IPS-18c (cell line): ENCODE measurements around the gene CPLX1.

Source experiments
- H3K4me3 ChIP-seq: 2 replicates; pipeline ENCODE4 v1.7.0; 2013; ENCODE audit warnings: low read depth, mild to moderate bottlenecking, low read length, moderate library complexity; ENCODE audit not compliant: insufficient read depth
- H3K9me3 ChIP-seq: one replicate; pipeline ENCODE4 v1.6.1; 2013; ENCODE audit warnings: mild to moderate bottlenecking, low read length, moderate library complexity; ENCODE audit not compliant: control insufficient read depth, insufficient read depth

CPLX1 gene

DNA sequence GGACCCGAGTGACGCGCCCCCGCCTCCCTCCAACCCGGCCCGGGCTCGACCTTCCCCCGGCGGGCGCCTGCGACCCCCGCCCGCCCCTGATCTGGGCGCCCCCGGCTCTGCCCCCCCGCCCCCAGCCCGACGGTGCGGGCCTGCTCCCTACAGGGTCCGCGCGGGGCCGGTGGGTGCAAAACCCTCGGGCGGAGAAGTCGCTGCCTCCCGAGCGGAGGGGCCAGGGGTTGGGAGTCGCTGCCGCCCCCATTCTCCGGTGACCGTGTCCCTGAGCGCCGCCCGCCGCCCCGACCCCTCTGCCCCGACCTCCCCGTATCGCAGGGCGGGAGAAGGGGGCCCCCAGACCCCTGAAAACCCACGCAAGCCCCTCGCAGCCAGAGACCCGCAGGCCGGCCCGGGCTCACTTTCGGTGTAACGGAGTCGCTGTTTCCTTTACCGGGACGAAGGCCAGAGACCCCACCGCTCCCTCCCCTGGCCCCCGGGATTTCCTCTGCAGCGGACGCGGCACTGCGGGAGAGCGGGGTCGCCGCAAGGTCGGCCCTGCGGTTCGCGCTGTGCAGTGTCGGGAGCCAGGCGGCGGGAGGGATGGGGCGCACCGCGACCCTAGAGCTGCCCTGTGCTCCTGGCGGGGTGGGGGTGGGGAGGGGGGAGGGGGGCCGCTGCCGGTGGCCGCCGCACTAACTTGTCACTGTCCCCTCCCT, 729 bp upstream of the CPLX1 start:
- H3K9me3 ChIP-seq = no peaks in the 10 kb centered on the region
- H3K4me3 ChIP-seq = peak overlapping the region; percentile 56

DNA sequence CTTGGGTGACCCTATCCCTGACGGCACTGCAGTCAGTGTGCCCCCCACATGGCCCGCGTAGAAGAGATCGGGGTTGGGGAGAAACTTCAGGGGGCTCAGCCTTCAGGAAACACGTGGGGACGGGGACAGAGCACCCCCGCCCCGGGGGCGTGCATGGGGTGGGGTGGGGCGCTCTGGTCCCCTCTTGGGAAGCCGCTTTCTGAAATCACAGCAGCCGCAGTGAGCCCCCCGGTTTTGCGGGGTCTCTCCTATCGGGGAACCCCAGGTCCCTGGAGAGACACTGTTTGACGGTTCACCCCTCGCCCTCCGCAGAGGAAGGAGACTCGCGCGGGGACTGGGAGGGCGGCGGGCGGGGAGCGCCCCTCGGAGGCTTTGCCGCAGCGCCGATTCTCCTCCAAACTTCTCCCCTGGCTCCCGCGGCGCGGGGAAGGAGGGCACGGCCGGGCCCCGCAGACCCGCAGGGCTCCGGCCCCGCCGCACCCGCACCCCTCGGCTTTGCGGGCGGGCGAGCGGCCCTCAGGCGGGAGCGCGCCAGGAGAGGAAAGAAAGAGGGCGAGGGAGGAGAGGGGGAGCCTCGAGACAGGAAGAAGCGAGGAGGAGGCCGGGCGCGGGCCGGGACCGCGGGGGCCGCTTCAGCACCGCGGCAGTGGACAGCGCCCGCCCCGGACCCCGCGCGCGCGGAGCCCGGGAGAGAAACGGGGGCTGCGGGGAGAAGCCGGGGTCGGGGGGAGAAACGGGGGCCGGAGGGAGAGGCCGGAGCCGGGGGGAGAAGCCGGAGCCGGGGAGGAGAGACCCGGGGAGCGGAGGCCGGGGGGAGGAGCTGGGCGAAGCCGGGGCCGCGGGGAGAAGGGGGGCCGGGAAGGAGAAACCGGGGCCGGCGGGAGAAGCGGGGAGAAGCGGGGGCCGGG, 612 bp downstream of the CPLX1 start:
- peak overlapping the region; percentile 24; the same call in 1 of the 2 replicates for H3K4me3 ChIP-seq
- H3K9me3 ChIP-seq = no peaks in the 10 kb centered on the region

GRCh38 chr4:824461-825062, 1.4 kb downstream of the CPLX1 start:
- H3K4me3 ChIP-seq = no peak overlapping the region; the same call in 1 of the 2 replicates
- no peaks in the 10 kb centered on the region for H3K9me3 ChIP-seq

DNA sequence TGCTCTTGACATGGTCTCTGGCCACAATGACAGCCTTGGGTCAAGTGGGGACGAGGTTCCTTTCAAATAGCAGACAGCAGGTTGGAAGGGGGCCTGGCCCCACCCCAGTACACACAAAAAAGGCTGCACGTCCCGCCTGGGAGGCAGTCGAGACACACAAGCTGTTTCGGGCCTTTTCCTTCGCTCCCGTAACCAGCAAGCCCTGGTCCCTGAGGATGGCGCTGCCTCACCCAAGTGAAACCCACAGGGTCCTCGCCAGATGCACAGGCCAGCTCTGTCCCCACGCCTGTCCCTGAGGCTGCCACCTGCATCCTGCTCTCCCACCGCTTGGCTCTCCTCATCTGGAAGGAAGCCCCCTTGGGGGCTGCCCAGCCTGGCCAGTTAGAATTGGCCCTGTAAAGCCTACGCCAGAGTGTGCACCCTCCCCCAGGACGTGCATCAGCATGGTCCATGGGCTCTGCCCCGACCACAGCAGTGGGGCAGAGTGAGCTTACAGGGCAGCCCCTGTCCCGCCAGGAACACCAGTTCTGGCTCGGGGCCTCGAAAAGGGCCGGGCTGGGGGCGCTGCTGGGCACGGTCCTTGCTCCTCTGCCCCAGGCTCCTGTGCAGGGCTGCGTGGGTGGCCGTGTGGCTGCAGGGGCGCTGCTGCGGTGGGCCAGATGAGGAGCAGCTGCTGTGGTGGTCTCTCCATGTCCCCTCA, 2.0 kb downstream of the CPLX1 start:
- no peaks in the 10 kb centered on the region for H3K9me3 ChIP-seq
- no peak overlapping the region for H3K4me3 ChIP-seq

GRCh38 chr4:823176-823760, 2.7 kb downstream of the CPLX1 start:
- Histone ChIP-seq H3K4me3 (no peak overlapping the region), H3K9me3 (no peaks in the 10 kb centered on the region)

DNA sequence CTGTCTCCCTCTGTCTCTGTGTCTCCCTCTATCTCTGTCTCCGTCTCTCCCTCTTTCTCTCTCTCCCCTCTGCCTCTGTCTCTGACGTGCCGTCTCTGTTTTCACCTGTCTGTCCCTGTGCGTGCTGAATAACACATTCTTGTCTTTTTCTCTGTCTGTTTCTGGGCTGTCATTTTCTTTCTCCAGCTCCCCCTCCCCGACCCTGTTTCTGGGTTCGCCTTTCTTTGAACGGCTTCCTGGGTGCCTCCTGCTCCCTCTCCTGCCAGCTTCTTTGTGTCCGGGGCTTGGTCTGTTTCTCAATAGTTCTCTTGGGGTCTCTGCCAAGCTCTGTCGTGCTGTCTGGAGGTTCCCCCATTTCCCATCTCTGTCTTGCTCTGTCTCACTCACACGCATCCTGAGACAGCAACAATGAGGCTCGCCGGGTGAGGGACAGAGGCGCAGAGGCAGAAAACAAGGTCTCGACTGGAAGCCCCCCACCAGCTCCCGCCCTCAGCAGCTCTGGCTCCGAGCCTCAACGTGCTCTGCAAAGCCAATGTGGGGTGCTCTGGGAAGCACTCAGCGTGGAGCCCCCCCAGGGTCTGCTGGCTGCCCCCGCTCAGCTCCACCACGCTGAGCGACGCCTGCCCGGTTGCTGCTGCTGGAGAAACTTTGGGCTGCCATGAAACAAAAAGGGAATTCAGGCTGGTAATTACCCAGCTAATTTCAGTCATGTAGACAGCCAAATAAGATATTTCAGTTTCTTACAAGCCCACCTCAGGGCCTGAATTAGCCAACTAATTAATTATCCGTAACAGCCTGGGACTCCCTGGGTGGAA, 3.4 kb downstream of the CPLX1 start:
- H3K4me3 ChIP-seq = no peak overlapping the region

DNA sequence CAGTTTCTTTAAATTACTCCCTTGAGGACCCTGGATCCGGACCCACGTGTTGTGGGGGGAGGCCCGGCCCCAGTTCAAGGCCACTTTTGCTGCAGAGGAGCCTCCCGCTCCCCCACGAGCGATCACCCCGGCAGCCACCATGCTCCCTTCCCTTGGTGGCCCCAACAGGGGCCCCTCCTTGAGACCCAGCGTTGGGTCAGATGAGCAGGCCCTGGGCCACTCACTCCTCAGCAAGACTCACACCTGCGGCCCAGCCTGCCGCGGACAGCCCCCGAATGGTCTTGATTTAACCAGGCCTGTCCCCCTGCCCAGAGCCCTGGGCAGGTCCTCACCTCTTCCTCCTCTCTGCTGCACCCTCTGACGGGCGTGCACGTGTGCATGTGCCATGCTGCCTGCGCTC, 4.3 kb downstream of the CPLX1 start:
- Histone ChIP-seq H3K9me3 (no peaks in the 10 kb centered on the region), H3K4me3 (no peak overlapping the region)

More for the DNA sequence above, 3.4 kb downstream of the CPLX1 start:
- H3K9me3 ChIP-seq = no peaks in the 10 kb centered on the region

DNA sequence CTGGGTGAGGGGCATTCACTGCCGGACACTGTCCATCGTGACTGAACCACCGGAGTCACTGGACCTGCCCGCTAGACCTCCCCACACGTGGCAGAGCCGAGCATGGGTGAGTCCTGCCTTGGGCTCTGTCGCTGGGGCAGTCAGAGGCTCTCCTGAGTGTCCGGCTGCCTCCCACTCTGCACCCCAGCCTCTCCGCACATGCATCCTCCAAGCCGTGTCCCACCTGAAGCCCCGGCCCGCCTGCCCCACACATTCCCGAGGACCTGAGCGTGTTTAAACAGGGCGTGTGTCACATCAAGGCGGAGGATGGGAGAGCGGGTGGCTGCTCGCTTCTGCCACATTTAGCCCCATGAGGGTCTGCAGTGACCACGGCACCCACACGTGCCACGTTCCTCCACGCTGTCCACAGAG, 4.7 kb downstream of the CPLX1 start:
- no peak overlapping the region for H3K4me3 ChIP-seq

GRCh38 chr4:820230-821172, 5.4 kb downstream of the CPLX1 start:
- H3K4me3 ChIP-seq = no peak overlapping the region
- H3K9me3 ChIP-seq = no peaks in the 10 kb centered on the region

More for the DNA sequence above, 4.7 kb downstream of the CPLX1 start:
- H3K9me3 ChIP-seq = no peaks in the 10 kb centered on the region

- Histone ChIP-seq H3K4me3 (no peak overlapping the region), H3K9me3 (no peaks in the 10 kb centered on the region)
Observed at GRCh38 chr4:819401-820229, 6.3 kb downstream of the CPLX1 start.

DNA sequence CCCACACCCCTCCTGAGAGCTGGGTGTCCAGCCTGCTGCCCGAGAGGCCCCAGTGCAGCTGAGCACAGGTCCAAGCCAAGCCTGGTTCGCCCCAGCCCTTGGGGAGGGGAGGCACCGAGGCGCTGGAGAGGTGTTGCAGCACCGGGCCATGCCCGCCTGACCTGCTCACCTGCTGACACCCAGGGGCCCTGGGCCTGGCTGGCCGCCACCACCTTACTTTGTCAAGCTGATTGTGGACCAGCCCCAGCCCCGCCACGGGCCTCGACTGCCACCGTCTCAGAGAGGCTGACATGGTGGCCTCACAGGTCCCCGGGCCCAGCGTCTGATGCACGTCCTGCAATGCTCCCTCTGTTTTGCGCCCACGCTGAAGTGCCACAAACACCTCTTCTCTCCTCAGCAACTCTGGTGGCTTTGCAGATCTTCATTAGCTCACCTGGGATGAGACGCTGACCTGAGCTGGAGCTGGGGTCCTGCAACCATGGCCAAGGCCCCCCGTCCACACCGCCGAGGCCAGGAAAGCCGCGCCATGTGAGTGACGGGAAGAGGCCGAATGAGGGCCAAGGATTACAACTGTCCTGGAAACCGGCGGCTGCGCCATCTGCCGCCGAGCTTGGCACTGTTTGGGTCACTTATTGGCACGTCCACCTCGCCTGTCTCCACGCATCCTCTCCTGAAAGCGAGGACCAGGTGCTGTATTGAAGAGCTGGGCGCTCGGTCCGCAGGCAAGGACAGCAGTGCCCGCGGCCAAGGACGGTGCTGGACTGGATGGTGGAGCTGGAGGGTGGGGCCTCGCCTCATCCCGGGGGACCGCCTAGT, 7.6 kb downstream of the CPLX1 start:
- peaks cover 2% of the 10 kb centered on the region for H3K9me3 ChIP-seq
- H3K4me3 ChIP-seq = no peak overlapping the region

- Histone ChIP-seq H3K4me3 (no peak overlapping the region), H3K9me3 (peaks cover 2% of the 10 kb centered on the region)
Observed at GRCh38 chr4:815464-816146, 10.3 kb downstream of the CPLX1 start.

GRCh38 chr4:814312-814850, 11.5 kb downstream of the CPLX1 start:
- H3K9me3 ChIP-seq = peaks cover 2% of the 10 kb centered on the region
- no peak overlapping the region for H3K4me3 ChIP-seq
